T47D (cell line): ENCODE data around the gene TSSK1B.

ENCODE experiments used
- DNase-seq, 2 experiments: peaks; one replicate each; pipeline versions ENCODE4 v3.0.0 to v3.0.0-alpha.2; 2011 to 2012; ENCODE audit warnings: low read depth in 1 of 2, low spot score in 1 of 2
- JUND ChIP-seq: IDR thresholded peaks from 2 replicates; pipeline ENCODE4 v1.6.1; 2012; ENCODE audit warnings: low read depth
- in situ Hi-C: cut with HindIII; loops from 2 replicates; pipeline ENCODE4 v1.10.0; 2016; ENCODE audit warnings: low sequenced_read_pairs, low pct_unique_long_range_greater_than_20kb

Gene TSSK1B

DNA sequence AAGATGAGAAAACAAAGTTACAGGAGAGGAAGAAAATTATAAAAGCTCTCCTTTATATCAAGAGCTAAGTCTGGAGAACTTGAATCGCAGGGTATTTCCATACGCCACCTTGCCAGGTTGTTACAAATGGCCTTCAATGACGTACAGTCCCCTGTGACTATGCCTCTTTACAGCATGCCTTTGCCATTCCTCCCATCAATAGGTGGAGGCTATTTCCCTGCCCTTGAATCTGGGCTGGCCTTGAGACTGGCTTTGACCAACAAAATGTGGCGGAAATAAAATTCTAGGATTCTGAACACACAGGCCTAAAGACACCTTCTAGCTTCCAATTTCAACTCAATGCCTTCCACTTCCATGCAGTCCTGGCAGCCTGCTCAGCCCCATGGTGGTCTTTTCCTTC, 45.7 kb downstream of the TSSK1B start:
- in situ Hi-C loops, result no loop called here
- no peak for TF ChIP-seq JUND
- DNase-seq, result no peak

- no peak for TF ChIP-seq JUND
- in situ Hi-C loops, result no loop called here
- DNase-seq, result no peak
Observed at GRCh38 chr5:113387844-113388243, 46.9 kb downstream of the TSSK1B start.

- no peak for DNase-seq
- in situ Hi-C loops, result no loop called here
- no peak for TF ChIP-seq JUND
Observed at GRCh38 chr5:113384782-113385285, 50.0 kb downstream of the TSSK1B start.

- TF ChIP-seq JUND, result no peak
- DNase-seq, result no peak
- in situ Hi-C loops, result no loop called here
Observed at GRCh38 chr5:113382731-113383130, 52.1 kb downstream of the TSSK1B start.
